CD1c-positive myeloid dendritic cell (primary cell): ENCODE results near the gene TFF1.

ENCODE experiments used
- DNase-seq: peaks from one replicate; pipeline ENCODE4 v3.0.0-alpha.2; 2016; ENCODE audit errors: extremely low spot score

Gene TFF1

DNA sequence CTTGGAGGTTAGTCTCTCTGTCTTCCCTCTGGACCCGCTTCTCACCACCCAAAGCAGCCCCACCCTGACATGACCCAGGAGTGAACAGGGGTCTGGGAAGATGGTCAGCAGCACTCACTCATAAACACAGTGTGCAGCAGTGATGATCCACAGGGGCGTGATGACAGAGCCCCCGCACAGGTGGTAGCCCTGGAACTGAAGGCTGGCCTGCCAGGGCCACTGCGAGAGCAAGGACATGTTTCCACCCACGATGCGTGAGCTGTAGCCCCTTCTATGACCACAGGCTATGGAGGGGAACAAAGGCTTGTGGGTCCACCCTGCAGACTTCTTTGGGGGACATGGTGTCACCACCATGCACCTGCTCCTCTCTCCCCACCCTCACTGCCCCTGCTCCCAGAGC is 16.6 kb upstream of the TFF1 start:
- DNase-seq = no peak

- DNase-seq = peak; percentile 42
Observed at GRCh38 chr21:42381347-42381984, 15.1 kb upstream of the TFF1 start.

GRCh38 chr21:42379426-42380215 is 13.3 kb upstream of the TFF1 start:
- peak; percentile 17 for DNase-seq

DNA sequence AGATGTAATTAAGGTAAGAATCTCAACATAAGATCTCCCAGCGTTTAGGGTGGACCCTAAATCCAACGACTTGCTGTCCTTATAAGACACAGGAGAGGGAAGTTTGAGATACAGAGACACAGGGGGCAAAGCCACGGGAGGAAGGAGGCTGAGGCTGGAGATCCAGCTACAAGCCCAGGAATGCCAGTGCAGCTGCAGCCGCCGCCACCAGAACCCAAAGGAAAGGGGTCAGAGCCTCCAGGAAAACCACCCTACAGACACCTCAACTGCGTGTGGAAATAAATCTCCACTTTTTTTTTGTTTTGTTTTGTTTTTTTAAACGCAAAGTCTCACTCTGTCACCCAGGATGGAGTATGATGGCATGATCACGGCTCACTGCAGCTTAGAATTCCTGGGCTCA is 12.1 kb upstream of the TFF1 start:
- no peak for DNase-seq

GRCh38 chr21:42377951-42378340 is 11.6 kb upstream of the TFF1 start:
- DNase-seq = no peak

DNA sequence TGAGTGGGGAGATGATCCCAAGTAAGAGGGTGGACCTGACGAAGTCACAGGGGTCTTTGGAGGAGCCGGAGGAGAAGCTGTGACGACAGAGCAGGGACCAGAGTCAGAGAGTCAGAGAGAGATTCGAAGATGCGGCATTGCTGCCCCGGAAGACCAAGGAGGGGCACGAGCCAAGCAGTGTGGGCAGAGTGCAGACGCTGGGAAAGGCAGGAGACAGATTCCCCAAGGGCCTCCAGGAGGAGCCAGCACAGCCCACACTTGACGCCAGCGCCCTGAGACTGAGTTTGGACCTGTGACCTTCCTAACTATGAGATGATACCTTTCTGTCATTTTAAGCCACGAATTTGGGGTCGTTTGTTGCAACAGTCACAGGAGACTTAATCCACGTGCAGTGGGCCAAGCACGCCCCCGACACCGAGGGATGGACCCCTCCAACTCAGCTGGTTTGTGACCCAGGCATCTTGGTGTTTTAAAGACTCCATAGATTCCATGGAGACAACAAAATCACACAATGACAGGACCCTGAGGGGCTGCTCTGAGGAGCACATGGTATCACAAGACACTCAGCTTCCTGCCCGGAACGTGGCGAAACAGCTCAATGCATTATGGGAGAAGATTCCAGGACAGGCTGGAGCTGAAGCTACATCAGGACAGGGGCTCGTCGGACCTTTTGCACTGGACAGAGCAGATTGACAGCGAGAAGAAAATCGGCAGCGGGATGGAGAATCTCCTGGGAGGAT is 11.0 kb upstream of the TFF1 start:
- no peak for DNase-seq

DNA sequence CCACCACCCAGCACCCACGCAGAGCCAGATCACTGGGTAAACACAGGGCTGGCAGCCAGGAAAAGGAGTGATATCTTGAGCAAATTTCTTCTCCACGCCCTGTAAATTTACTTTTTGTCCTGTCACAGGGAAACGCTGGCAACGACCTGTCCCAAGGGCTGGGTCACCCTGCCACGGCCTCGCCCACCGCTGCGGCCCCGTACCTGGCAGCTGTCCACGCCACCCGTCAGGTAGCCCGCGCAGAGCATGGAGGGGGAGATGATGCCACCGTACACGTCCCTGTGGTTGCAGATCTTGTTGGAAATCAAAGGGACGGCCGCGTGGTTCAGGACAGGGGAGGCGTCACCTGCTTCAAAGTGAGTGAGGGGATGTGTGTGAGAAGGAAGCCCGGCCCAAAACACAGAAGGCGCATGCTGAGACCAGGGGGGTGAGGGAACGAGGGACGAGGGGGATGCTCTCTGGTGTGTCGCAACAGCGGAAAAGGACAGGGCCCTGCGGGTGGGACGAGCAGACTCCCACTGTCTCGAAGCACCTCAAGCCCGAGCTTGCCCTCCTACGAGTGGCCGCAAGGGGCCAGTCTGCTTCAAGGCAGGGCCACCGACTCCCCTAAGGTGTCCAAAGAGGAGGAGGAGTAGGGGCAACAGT is 10.1 kb upstream of the TFF1 start:
- DNase-seq = no peak

DNA sequence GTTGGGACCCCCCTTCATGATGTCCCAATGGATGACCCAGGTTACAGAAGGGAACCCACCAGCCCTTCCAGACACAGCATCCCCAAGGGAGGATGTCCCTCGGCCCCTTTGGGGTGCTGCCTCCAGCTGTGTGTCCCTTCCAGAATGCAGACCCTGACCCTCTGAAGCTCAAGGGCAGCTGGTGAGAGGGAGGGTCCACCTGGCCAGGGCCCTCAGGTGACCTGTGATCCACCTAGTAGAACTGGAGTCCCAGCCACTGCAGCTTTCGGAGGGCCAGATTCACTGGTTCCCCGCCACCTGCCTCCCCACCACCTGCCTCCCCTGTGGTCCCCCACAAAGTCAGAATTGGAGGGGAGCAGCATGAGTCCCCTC is 9.6 kb upstream of the TFF1 start:
- no peak for DNase-seq

DNA sequence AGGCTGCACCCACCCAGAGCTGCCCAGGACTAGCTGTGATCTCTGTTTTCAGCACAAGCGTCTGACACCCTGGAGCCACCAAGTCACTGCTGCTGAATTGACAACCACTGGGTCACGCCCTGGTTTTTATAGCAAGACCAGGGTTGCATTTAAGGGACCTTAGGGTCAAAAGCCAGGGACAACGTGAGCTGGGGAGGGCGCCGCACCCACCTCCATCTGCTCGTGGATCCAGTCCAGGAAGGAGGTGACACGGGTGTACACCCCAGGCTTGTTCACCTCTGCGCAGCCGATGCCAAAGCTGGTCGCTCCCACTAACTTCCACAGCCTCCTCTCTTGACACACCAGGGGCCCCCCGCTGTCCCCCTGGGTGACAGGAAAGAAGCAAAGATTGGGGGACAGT is 9.2 kb upstream of the TFF1 start:
- no peak for DNase-seq

DNA sequence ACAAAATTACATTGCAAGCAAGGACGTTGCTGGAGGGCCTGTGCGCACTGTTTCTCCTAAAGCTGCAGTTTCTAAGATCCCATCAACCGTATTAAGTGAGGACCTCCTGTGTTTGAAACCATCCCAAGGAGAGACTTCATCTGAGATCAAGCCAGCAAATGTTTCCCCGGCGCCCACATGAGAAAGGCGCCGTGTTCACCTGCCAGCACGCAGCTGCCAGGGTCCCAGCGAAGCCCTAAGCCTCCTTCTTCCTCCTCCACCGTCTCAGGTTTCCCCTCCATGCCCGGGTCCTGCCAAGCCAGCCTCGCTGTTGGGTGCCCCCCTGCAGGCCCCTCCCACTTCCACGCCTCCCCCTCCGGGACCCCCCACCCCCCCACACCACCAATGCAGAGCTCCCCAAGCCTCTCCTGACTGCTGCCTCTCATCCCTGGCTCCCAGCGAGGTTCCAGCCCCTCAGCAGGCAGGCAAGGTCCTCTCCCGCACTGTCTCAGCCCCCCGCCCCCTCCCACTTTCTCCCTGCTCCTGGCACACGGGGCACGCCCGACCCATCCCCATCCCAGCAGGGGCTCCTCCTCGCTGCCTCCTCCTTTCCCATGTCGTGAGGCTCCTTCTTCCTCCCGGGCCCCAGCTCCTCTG is 8.6 kb upstream of the TFF1 start:
- DNase-seq = no peak

DNA sequence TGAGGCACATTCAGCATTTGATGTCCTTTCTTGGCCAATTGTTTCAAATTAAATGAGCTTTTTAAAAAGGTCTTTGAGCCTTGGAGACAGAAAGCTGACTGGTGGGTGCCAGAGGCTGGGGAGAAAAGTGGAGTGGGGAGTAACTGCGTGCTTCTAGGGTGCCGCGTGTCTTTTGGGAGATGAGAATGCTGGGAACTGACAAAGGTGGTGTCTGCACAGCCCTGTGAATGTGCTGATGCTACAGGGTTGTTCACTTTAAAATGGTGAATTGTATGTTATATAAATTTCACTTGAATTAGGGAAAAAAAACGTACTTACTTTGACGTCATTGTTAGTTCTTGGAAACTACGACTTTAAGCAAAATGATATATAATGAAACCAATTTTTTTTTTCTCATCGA is 8.1 kb upstream of the TFF1 start:
- no peak for DNase-seq

GRCh38 chr21:42373908-42374455 is 7.6 kb upstream of the TFF1 start:
- DNase-seq = no peak

DNA sequence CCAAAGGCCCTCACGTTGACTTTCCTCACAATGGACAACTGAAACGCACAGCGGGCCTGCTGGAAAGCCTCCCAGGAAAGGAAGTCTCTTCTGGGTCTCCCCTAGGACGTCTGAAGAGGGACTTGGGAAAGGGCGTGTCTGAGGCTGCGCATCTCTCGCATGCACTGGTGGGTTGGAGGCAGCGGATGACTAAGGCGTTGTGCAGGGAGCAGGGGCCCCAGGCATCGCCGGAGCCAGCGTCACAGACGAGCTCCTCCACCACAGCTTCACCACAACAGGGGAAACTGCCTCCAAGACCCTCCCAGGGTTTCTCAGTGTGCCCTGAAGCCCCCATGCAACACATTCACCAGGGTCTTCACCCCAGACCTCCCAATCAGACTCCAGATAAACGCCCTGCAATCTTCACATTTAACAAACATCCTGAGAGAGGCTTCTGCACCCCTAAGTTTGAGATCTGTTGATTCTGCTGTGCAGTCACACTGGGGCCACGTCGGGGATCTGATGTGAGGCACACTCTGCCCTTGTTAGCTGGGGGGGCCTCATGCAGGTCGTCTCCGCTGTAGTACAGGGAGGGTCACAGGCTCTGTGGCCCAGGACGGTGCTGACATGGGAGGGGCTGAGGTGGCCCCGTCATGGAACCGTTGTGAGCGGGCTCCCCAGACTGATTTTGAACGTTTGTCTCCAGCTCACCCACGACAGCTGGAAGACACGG is 7.0 kb upstream of the TFF1 start:
- DNase-seq = no peak

- DNase-seq = no peak
Observed at GRCh38 chr21:42370894-42371654, 4.7 kb upstream of the TFF1 start.

GRCh38 chr21:42369821-42370220 is 3.5 kb upstream of the TFF1 start:
- no peak for DNase-seq

DNA sequence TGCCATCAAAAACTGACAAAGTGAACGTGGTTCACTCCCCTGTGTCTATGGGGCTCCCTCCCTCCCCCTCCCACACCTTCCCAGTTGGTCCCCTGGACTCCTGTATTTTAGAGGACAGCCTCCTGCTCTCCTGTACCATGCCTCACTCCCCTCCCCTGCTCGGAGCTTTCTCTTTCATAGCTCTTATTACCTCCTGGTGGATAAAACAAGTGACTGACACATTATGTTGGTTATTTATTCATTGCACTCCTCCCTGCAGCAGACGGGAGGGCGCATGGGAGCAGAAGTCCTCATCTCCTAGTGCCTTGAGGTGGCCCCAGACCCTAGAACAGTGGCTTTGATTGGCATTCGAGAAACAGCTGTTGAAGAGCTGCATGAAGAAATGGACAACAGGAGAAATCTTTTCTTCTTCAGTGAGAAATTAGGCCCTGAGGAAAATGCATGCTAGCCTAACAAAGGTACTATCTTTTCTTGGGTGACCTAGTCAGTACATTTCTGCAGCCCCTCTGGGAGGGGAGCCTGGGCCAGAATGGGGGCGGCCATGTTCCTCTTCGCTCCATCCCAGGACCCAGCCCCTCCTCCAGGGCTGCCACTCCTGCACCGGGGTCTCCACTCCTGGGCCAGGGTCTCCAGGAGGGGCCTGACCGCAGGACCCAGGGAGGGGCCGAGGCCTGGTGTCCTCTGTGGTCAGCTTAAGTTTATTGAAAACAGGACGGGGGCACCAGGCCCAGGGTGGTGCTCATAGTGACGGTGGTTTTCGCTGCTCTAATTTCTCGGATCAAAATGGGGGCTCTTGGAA is 1.2 kb upstream of the TFF1 start:
- DNase-seq = no peak

- no peak for DNase-seq
Observed at GRCh38 chr21:42365770-42366169, 565 bp downstream of the TFF1 start.

DNA sequence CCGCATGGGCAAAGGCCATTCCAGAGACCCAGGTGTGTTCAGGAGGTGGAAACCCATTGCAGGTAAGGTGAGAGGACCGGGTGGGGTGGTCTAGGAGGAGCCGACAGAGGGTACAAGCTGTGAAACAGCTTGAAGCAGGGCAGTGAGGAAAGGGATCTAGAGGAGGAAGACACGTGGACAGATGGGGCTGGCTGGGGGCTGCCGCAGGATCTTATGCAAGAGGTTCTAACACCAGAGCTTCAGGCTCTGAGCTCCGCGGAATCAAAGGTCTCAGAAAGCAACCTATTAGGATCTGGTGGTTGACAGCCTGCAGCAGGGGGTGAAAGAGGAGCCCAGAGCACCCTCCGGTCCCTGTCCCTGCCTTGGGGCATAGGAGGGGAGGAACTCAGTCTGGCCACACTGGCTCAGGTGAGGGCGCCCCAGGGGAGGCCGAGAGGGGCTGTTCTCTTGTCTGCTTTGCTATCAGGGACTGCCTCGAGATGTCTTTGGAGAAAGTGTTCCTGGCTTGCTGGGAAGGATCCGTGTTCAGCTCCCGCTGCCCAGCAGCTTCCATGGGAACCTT is 1.9 kb downstream of the TFF1 start:
- no peak for DNase-seq

- DNase-seq = no peak
Observed at GRCh38 chr21:42363312-42363711, 3.0 kb downstream of the TFF1 start.
